Measurements from ENCODE around the gene CAPN15.

DNA sequence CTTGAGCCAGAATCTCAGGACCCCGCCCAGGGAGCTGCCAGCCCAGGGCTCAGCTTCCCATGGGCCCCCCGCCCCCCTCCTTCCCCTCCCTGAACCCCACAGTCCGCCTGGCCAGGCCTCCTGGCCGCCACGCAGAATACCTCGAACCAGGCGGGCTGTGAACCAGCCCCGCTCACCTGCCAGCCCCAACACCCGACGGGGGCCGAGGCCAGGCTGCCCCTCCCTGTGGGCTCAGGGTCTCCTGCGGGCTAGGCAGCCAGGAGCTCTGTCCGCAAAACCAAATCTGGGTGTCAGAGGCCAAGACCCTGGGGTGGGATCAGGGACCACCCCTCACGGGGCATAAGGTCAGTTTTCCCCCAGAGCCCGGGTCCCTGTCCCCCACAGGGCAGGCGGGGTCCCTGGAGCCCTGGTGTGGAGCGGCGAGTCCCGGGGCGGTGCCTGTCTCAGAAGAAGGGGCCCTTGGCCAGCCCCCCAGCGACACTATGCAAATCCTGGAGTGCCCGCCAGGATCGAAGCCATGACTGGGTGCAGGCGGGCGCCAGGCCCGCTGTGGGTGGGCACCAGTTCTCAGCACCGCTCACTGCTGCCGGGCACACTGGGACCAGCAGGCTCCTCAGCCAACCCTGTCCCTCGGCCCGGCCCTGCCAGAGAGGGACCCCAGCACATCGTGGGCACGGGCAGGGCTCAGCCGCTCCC, 26.2 kb downstream of the CAPN15 start:
- TF ChIP-seq POLR2A (IDR thresholded peaks at IDR 0.05; ENCODE audit: low read depth, low read length): no peak
- no peak for TF ChIP-seq POLR2AphosphoS5 (IDR thresholded peaks at IDR 0.05; ENCODE audit: low read depth, low read length)
